GM12878 (cell line): ENCODE results near the gene EHF. TPM values are rescaled to one million over a fixed set of nuclear protein-coding genes. Genes with fewer than 3 reads are reported as not detected.

Source experiments
- ATAC-seq: fragments of 200-7000 bp; cut with Tn5 transposase; 3 replicates; pipeline ENCODE4 v1.9.1; 2020; ENCODE audit warnings: mild to moderate bottlenecking, moderate library complexity
- BruUV-seq: library from RNA; stranded (reverse); fragments of 400-500 nt; replicated peaks from 2 replicates; lab custom pipeline; 2021; lab: Mats Ljungman, UMichigan
- CTCF ChIA-PET: fragments of 300-600 bp; sonication (Branson Sonifier 250); formaldehyde crosslinking; extraction: SDS; loops from one replicate; lab custom pipeline; 2021; ENCODE audit warnings: inconsistent platforms; lab: Yijun Ruan, JAX
- POLR2A ChIA-PET: fragments of 350-600 bp; formaldehyde crosslinking; extraction: SDS; loops from one replicate; lab custom pipeline; 2021; ENCODE audit warnings: inconsistent platforms; lab: Charles Lee
- RAD21 ChIA-PET: fragments of 300-600 bp; sonication (Branson Sonifier 250); formaldehyde crosslinking; loops from one replicate; lab custom pipeline; 2023; ENCODE audit warnings: antibody characterized with exemption; ENCODE audit not compliant: unreplicated experiment; lab: Charles Lee
- SMC1A ChIA-PET: fragments of 300-600 bp; sonication (Branson Sonifier 250); formaldehyde crosslinking; loops from one replicate; lab custom pipeline; 2023; ENCODE audit not compliant: unreplicated experiment, uncharacterized antibody; lab: Charles Lee
- DNase-seq: peaks from one replicate; pipeline ENCODE4 v3.0.0-alpha.2; 2011; ENCODE audit warnings: low read depth, low spot score
- FAIRE-seq: peaks from 3 replicates; lab custom pipeline; 2011; peaks lifted over from hg19 to GRCh38; lab: Jason Lieb, UNC
- H2AFZ ChIP-seq: 2 replicates; pipeline ENCODE4 v1.6.0; 2011; ENCODE audit warnings: low read depth, low read length, control low read depth; ENCODE audit not compliant: control insufficient read depth
- H3K27ac ChIP-seq: 2 replicates; pipeline ENCODE4 v1.5.1; 2011; ENCODE audit warnings: control low read depth; ENCODE audit not compliant: control insufficient read depth, insufficient read depth
- H3K27me3 ChIP-seq, 2 experiments: replicated peaks in 1 of 2; 2 replicates each; pipeline versions ENCODE4 v1.6.0 to v1.6.1; 2011; ENCODE audit warnings: low read length in 1 of 2; ENCODE audit not compliant: control insufficient read depth in 2 of 2, insufficient read depth in 2 of 2
- H3K36me3 ChIP-seq, 2 experiments: 2 replicates each; pipeline ENCODE4 v1.5.1; 2011; ENCODE audit warnings: low read length in 1 of 2; ENCODE audit not compliant: control insufficient read depth in 2 of 2, insufficient read depth in 2 of 2
- H3K4me1 ChIP-seq: 2 replicates; pipeline ENCODE4 v1.6.1; 2011; ENCODE audit warnings: mild to moderate bottlenecking, low read length, moderate library complexity, mixed read lengths; ENCODE audit not compliant: control insufficient read depth, insufficient read depth
- H3K4me2 ChIP-seq: 2 replicates; pipeline ENCODE4 v1.6.0; 2011; ENCODE audit warnings: control low read depth; ENCODE audit not compliant: control insufficient read depth, insufficient read depth
- H3K4me3 ChIP-seq: fragments of 200-600 bp; sonication (generic); 2 replicates; pipeline ENCODE4 v1.5.1; 2016
- H3K79me2 ChIP-seq: 2 replicates; pipeline ENCODE4 v1.6.0; 2011; ENCODE audit warnings: low read length; ENCODE audit not compliant: control insufficient read depth, insufficient read depth
- H3K9ac ChIP-seq: 2 replicates; pipeline ENCODE4 v1.8.0; 2011; ENCODE audit warnings: low read length, control low read depth, mixed read lengths; ENCODE audit not compliant: control insufficient read depth, insufficient read depth
- H3K9me3 ChIP-seq: replicated peaks from 3 replicates; pipeline ENCODE4 v1.5.1; 2011; ENCODE audit warnings: mild to moderate bottlenecking, low read length; ENCODE audit not compliant: control insufficient read depth, insufficient read depth
- H4K20me1 ChIP-seq: 2 replicates; pipeline ENCODE4 v1.6.0; 2011; ENCODE audit not compliant: control insufficient read depth, insufficient read depth
- BHLHE40 ChIP-seq, 2 experiments: fragments of 450-650 bp in 1 of 2; IDR thresholded peaks; 2 replicates each; pipeline ENCODE4 v1.6.1; 2011 to 2017; ENCODE audit warnings: low read depth in 2 of 2, borderline replicate concordance in 1 of 2, improper control_type of control experiment in 1 of 2, low read length in 1 of 2, mild to moderate bottlenecking in 1 of 2
- ESRRA ChIP-seq: IDR thresholded peaks from 2 replicates; pipeline ENCODE4 v1.6.1; 2012; ENCODE audit warnings: mild to moderate bottlenecking, low read length, improper control_type of control experiment
- IKZF1 ChIP-seq: fragments of 450-650 bp; conservative IDR thresholded peaks from 2 replicates; pipeline ENCODE4 v1.6.1; 2017; ENCODE audit warnings: antibody characterized with exemption, mild to moderate bottlenecking
- POLR2AphosphoS5 ChIP-seq: IDR thresholded peaks from 2 replicates; pipeline ENCODE4 v1.6.1; 2011; ENCODE audit warnings: mild to moderate bottlenecking, low read length, inconsistent platforms
- RAD51 ChIP-seq: fragments of 450-650 bp; IDR thresholded peaks from 2 replicates; pipeline ENCODE4 v1.6.1; 2016; ENCODE audit warnings: moderate library complexity, mild to moderate bottlenecking, inconsistent platforms
- SIX5 ChIP-seq: IDR thresholded peaks from 2 replicates; pipeline ENCODE4 v1.6.1; 2011; ENCODE audit warnings: mild to moderate bottlenecking, low read depth, low read length, moderate library complexity; ENCODE audit not compliant: severe bottlenecking
- SP1 ChIP-seq: IDR thresholded peaks from one replicate; pipeline ENCODE4 v1.6.1; 2011; ENCODE audit warnings: low read depth, low read length
- SUPT20H ChIP-seq: IDR thresholded peaks from 2 replicates; pipeline ENCODE4 v1.6.1; 2011; ENCODE audit warnings: low read depth, mild to moderate bottlenecking, low read length, moderate library complexity, borderline replicate concordance; ENCODE audit not compliant: control insufficient read depth
- SUZ12 ChIP-seq: fragments of 200-600 bp; sonication (generic); IDR thresholded peaks from one replicate; pipeline ENCODE4 v1.6.1; 2018; ENCODE audit warnings: antibody characterized with exemption, mild to moderate bottlenecking; ENCODE audit not compliant: unreplicated experiment
- YY1 ChIP-seq: IDR thresholded peaks from 2 replicates; pipeline ENCODE4 v1.6.1; 2011; ENCODE audit warnings: low read depth, mild to moderate bottlenecking, low read length
- ZNF207 ChIP-seq: fragments of 450-650 bp; IDR thresholded peaks from 2 replicates; pipeline ENCODE4 v1.6.1; 2014; ENCODE audit warnings: antibody characterized with exemption, mild to moderate bottlenecking, borderline replicate concordance
- WGBS: methylation state at CpG from one replicate; pipeline ENCODE4 v1.1.6; 2016; ENCODE audit warnings: low lambda C conversion rate; ENCODE audit not compliant: insufficient replicate concordance, insufficient coverage; ENCODE audit errors: missing lambda C conversion rate; 5-methylcytosine and 5-hydroxymethylcytosine counted together
- in situ Hi-C: fragments of 300-500 bp; cut with MboI; formaldehyde crosslinking; loops from 9 replicates; pipeline ENCODE4 v1.14.3; 2018; ENCODE audit warnings: mixed read lengths
- intact Hi-C: fragments of 100-400 bp; cut with micrococcal nuclease; formaldehyde crosslinking; loops from one replicate; pipeline ENCODE4 v1.14.2; 2022; ENCODE audit not compliant: unreplicated experiment
- polyA plus RNA-seq, 11 experiments: library from polyadenylated mRNA; depleted of rRNA in 4 of 11; unstranded in 6 of 11; stranded (reverse) in 5 of 11; fragments of >200 nt; fragmentation: Nextera tagmentation in 4 of 11; fragmentation: Illumina TruSeq in 1 of 11; extraction: Ambion mirVana in 4 of 11; extraction: Trizol in 1 of 11; gene quantifications; 1 replicate in 1 of 11; 2 replicates in 10 of 11; pipeline versions ENCODE4 v1.2.1 to v1.2.3, GENCODE V29; 2011 to 2016; ENCODE audit warnings: inconsistent platforms in 2 of 11, missing spikeins in 2 of 11, low read depth in 1 of 11
- total RNA-seq, 4 experiments: library from RNA; depleted of rRNA in 3 of 4; stranded (reverse); fragments of >200 nt in 3 of 4; fragmentation: Illumina TruSeq in 1 of 4; extraction: Trizol in 1 of 4; gene quantifications; 2 replicates each; pipeline versions ENCODE4 v1.2.1 to v1.2.3, GENCODE V29; 2013 to 2021
- TF ChIP-seq, protein P1 (sequence below): IDR thresholded peaks from 2 replicates; pipeline ENCODE4 v1.6.1; 2011; ENCODE audit warnings: low read depth, mild to moderate bottlenecking, low read length, moderate library complexity, borderline replicate concordance; ENCODE audit errors: extremely low read depth
- TF ChIP-seq, protein P2 (sequence below): IDR thresholded peaks from 2 replicates; pipeline ENCODE4 v1.6.1; 2012; ENCODE audit warnings: low read depth, low read length, improper control_type of control experiment
- TF ChIP-seq, protein P3 (sequence below): fragments of 450-650 bp; conservative IDR thresholded peaks from 2 replicates; pipeline ENCODE4 v1.6.1; 2017; ENCODE audit warnings: mild to moderate bottlenecking, moderate library complexity
- TF ChIP-seq, protein P4 (sequence below): fragments of 450-650 bp; IDR thresholded peaks from 2 replicates; pipeline ENCODE4 v1.6.1; 2017; ENCODE audit warnings: mild to moderate bottlenecking, moderate library complexity

Gene EHF
- total and polyA plus RNA-seq, 10 of the 15 experiments (the other 5 are each of a cell fraction or from before 2014, with no cell fraction given), result 0.04 to 0.33 (median 0.06) TPM; not detected in 6

DNA sequence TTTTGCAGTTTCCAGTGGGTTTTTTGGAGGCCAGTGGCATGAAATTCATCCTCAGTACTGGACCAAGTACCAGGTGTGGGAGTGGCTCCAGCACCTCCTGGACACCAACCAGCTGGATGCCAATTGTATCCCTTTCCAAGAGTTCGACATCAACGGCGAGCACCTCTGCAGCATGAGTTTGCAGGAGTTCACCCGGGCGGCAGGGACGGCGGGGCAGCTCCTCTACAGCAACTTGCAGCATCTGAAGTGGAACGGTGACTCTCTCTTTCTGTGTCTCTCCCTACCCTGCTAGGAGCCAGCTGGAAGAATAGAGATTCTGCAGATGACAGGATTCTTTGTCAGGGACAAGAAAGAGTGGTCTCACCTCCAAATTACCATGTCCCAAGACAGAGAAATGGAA, 25.5 kb downstream of the EHF start (continued):
- no peak for TF ChIP-seq RAD51
- no peak for TF ChIP-seq ESRRA
- no peak for TF ChIP-seq SUPT20H
- TF ChIP-seq SUZ12, result no peak

DNA sequence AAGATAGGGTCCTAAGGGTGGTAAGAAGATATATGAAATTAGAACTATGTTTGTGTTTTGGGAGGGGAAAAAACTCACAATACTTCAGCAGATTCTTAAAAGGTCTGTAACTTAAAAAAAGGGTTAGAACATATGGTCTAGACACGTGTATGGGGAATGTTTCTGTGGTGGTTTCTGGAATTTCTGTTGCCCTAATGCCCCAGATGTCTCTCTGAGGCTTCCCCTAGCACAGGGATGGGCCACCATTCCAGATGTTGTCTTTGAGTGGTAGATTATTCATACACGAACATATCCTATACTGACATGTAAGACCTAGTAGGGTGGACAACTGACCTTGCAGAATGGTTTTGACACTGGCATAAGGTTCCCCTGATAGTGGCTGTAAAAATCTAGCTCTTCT, 26.2 kb downstream of the EHF start:
- Histone ChIP-seq H3K4me1 (peaks cover 21% of the 10 kb centered on the region), H3K4me3 (no peak overlapping the region), H3K4me2 (no peak overlapping the region), H2AFZ (no peak overlapping the region), H3K9ac (no peak overlapping the region), H3K36me3 (no peaks in the 10 kb centered on the region), H3K9me3 (no peaks in the 10 kb centered on the region; the same call in 2 of the 3 replicates), H3K27me3 (peaks cover 0 to 14% of the 10 kb centered on the region in 2 experiments; a peak in 2 of 4 replicates), H3K27ac (no peak overlapping the region), H3K79me2 (no peaks in the 10 kb centered on the region), H4K20me1 (no peaks in the 10 kb centered on the region; the same call in 1 of the 2 replicates)
- ChIA-PET POLR2A (no interaction called here), SMC1A (interaction anchor here (0.7 kb wide), 1 partner anchor 16 kb away, joined by 4 read pairs; no protein-coding TSS in a partner anchor), RAD21 (no interaction called here), CTCF (no interaction called here)
- DNase-seq, result no peak
- 17% methylated on average over 2 of the region's 2 CpGs for WGBS
- BruUV-seq, result no TSS peak
- intact Hi-C loops, result no loop called here
- in situ Hi-C loops, result no loop called here
- FAIRE-seq, result no peak
- ATAC-seq, result no peak
- TF ChIP-seq, protein P1, sequence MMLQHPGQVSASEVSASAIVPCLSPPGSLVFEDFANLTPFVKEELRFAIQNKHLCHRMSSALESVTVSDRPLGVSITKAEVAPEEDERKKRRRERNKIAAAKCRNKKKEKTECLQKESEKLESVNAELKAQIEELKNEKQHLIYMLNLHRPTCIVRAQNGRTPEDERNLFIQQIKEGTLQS, result no peak
- TF ChIP-seq, protein P2, sequence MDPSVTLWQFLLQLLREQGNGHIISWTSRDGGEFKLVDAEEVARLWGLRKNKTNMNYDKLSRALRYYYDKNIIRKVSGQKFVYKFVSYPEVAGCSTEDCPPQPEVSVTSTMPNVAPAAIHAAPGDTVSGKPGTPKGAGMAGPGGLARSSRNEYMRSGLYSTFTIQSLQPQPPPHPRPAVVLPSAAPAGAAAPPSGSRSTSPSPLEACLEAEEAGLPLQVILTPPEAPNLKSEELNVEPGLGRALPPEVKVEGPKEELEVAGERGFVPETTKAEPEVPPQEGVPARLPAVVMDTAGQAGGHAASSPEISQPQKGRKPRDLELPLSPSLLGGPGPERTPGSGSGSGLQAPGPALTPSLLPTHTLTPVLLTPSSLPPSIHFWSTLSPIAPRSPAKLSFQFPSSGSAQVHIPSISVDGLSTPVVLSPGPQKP, result no peak
- TF ChIP-seq YY1, result no peak
- no peak for TF ChIP-seq ZNF207
- TF ChIP-seq BHLHE40 (IDR thresholded peaks at IDR 0.05; ENCODE audit: borderline replicate concordance in 1 of 2, low read depth in 2 of 2, low read length in 1 of 2), result no peak
- TF ChIP-seq SUPT20H, result no peak
- TF ChIP-seq POLR2AphosphoS5, result no peak
- TF ChIP-seq, protein P3, sequence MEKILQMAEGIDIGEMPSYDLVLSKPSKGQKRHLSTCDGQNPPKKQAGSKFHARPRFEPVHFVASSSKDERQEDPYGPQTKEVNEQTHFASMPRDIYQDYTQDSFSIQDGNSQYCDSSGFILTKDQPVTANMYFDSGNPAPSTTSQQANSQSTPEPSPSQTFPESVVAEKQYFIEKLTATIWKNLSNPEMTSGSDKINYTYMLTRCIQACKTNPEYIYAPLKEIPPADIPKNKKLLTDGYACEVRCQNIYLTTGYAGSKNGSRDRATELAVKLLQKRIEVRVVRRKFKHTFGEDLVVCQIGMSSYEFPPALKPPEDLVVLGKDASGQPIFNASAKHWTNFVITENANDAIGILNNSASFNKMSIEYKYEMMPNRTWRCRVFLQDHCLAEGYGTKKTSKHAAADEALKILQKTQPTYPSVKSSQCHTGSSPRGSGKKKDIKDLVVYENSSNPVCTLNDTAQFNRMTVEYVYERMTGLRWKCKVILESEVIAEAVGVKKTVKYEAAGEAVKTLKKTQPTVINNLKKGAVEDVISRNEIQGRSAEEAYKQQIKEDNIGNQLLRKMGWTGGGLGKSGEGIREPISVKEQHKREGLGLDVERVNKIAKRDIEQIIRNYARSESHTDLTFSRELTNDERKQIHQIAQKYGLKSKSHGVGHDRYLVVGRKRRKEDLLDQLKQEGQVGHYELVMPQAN, result no peak
- TF ChIP-seq, protein P4, sequence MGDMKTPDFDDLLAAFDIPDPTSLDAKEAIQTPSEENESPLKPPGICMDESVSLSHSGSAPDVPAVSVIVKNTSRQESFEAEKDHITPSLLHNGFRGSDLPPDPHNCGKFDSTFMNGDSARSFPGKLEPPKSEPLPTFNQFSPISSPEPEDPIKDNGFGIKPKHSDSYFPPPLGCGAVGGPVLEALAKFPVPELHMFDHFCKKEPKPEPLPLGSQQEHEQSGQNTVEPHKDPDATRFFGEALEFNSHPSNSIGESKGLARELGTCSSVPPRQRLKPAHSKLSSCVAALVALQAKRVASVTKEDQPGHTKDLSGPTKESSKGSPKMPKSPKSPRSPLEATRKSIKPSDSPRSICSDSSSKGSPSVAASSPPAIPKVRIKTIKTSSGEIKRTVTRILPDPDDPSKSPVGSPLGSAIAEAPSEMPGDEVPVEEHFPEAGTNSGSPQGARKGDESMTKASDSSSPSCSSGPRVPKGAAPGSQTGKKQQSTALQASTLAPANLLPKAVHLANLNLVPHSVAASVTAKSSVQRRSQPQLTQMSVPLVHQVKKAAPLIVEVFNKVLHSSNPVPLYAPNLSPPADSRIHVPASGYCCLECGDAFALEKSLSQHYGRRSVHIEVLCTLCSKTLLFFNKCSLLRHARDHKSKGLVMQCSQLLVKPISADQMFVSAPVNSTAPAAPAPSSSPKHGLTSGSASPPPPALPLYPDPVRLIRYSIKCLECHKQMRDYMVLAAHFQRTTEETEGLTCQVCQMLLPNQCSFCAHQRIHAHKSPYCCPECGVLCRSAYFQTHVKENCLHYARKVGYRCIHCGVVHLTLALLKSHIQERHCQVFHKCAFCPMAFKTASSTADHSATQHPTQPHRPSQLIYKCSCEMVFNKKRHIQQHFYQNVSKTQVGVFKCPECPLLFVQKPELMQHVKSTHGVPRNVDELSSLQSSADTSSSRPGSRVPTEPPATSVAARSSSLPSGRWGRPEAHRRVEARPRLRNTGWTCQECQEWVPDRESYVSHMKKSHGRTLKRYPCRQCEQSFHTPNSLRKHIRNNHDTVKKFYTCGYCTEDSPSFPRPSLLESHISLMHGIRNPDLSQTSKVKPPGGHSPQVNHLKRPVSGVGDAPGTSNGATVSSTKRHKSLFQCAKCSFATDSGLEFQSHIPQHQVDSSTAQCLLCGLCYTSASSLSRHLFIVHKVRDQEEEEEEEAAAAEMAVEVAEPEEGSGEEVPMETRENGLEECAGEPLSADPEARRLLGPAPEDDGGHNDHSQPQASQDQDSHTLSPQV, result no peak
- TF ChIP-seq SP1, result no peak
- TF ChIP-seq SIX5, result no peak
- TF ChIP-seq IKZF1, result no peak
